Measurements from ENCODE around the gene VPS8. TPM values are rescaled to one million over a fixed set of nuclear protein-coding genes. Genes with fewer than 3 reads are reported as not detected.

VPS8 gene
- total RNA-seq, 4 donors from 2014 or later: 31.0 to 39.0 (median 32.6) TPM

DNA sequence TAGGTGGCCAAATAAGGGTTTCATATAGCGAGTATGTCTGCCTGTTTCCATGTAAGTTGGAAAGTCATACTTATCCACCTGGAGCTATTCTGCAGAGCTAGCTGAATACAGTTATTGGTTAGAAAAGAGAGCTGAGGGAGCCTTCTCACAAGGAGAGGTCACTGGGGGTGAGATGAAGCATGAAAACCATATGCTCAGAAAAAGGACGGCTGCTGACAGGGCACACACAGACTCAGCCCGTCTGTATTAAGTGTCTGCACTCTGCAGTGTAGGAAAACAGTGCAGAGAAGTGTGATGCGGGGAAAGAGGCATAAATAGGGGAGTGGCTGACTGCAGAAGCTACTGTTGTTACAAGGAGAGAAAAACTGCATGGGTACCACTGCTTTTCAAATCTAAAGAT is 282.7 kb downstream of the VPS8 start:
- WGBS: 62% methylated on average over 4 of the region's 4 CpGs
- Histone ChIP-seq H3K36me3 (no peaks in the 10 kb centered on the region), H3K9me3 (no peaks in the 10 kb centered on the region), H3K27me3 (no peaks in the 10 kb centered on the region), H3K4me1 (peaks cover 0 to 28% (median 25%) of the 10 kb centered on the region in 4 donors), H3K27ac (replicated peaks in 1 of 4) (no peak overlapping the region), H3K4me3 (no peak overlapping the region)
- no peak for TF ChIP-seq POLR2A (IDR thresholded peaks at IDR 0.05; ENCODE audit: low read depth)
- no peak for TF ChIP-seq CTCF (IDR thresholded peaks at IDR 0.05)
- TF ChIP-seq POLR2AphosphoS5 (IDR thresholded peaks at IDR 0.05): no peak
- no peak for TF ChIP-seq EP300 (IDR thresholded peaks at IDR 0.05)
- DNase-seq (ENCODE audit: extremely low spot score): no peak
- intact Hi-C loops (cut with DNase I): no loop called here

Other genes with a start within 250 kb of the VPS8 start
- 10 to 100 TPM; 23.5 to 50.9 (median 34.1) TPM for gene MAGEF1, start 100.1 kb upstream of the VPS8 start, total RNA-seq